Inferior parietal cortex (tissue), 1 donor: ENCODE data around the gene SLC5A11.
A peak's percentile ranks its signal among the peaks of the same experiment; 100 is the strongest.
"Not testable (repeated sequence)": the region's sequence is repeated elsewhere in the genome, so short reads cannot be mapped to it uniquely, and the experiment has no call there.

Experiments
- DNase-seq: peaks from one replicate; pipeline ENCODE4 v3.0.0-alpha.2; 2016; ENCODE audit errors: extremely low spot score

The SLC5A11 gene

DNA sequence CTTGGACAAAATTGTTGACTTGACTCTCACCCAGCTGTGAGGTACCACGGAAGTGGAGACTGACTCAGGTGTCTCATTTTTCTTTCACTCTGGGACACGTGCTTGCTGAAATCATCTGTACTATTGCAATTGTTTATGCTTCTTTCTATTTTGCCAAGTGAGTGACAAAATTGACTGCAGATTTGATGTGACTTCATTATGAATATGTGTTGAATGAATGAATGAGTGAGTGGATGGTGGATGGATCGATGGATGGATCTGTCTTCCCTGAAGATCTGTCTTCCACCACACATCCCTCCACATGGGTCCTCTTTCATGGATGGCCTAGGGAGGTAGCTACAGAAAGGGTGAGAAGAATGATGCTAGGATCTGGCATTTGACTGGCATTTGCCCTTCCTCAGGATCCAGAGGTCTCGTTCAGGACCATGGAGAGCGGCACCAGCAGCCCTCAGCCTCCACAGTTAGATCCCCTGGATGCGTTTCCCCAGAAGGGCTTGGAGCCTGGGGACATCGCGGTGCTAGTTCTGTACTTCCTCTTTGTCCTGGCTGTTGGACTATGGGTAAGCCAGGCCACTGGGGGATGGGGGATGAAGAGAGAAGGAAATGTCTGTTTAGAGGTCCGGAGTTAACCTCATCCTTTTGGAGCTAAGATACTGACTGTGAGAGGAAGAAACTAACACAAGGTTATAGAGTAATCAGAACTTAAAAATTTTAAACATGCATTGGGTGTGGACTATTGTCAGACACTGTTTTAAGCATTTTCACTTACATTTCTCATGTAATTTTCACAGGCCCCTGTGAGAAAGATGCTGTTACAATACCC, 12.7 kb downstream of the SLC5A11 start:
- DNase-seq = peak; percentile 40

DNA sequence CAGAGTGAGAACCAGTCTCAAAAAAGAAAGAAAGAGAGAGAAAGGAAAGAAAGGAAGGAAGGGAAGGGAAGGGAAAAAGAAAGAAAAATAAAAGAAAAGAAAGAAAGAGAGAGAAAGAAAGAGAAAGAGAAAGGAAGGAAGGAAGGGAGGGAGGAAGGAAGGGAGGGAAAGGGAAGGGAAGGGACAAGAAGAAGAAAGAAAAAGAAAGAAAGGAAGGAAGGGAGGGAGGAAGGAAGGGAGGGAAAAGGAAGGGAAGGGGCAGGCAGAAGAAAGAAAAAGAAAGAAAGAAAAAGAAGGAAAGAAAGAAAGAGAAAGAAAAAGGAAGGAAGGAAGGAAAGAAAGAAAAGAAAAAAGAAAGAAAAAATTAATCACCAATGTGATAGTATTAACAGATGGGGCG, 15.7 kb downstream of the SLC5A11 start:
- no peak for DNase-seq

DNA sequence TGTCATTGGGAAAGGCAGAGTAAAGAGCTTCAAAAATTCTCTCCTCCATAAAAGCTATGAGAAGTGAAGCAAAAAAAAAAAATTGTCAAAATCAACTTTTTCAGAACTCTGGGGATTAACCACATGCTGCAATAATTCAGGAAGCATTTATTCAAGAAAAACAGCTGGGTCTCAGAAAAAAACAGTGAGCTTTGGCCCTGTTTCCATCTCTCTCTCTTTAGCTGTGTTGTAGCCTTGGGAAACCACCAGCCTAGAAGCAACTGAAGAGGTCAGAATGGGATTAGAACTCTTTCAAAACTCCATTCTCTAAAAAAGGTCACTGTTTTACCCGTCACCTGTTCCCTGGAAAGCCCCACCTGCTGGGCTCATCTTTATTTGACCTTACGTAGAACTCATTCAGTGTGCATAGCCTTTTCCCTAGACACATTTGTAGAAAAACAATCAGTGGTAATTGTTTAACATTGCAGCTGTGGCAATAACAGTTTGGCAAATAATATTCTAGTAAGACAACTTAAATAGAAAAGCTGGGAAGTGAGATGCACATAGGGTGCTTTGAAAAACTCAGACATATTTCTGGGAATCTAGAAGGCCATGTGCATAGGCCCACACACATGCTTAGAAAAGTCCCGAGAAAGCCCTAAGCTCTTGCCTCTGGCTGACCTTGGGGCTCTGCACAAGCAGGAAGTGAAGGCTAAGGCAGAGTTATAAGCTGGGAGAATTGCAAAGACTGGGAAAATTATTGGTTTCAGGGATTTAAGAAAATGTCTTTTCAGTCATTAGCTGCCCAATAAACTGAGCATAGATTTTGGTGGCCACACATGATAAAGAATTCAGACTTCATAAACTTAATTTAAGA, 18.0 kb downstream of the SLC5A11 start:
- no peak for DNase-seq

DNA sequence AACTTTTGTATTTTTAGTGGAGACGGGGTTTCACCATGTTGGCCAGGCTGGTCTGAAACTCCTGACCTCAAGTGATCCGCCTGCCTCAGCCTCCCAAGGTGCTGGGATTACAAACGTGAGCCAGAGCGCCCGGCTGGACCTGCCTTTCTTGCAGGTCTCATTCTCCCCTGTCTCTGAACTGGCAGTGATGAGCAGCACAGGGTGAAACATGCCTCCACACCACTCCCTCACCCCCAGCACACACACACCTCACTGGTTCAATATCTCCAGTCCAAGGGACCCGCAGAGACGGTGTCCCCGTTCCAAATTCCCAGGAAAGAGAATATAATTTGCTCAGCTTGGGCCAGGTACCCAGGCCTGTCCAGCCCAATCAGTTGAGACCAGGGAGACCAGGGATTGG, 23.3 kb downstream of the SLC5A11 start:
- no peak for DNase-seq

DNA sequence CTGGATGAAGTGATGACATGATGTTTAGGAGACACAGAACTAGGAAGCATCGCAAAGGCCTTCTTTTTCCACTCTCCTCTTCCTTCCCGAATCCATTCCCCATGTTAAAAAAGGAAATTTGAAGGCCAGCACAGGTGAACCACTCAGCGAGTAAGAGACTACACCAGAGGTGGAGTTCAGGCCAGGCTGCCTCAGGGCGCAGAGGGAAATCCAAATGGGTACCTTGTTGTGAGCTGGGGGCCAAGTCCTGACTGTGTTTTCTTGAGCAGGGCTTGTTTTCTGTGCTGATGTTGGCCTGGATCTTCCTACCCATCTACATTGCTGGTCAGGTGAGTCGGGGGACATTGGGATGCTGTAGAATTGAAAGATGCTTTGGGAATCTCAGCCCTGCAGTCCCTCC, 26.1 kb downstream of the SLC5A11 start:
- DNase-seq = no peak

DNA sequence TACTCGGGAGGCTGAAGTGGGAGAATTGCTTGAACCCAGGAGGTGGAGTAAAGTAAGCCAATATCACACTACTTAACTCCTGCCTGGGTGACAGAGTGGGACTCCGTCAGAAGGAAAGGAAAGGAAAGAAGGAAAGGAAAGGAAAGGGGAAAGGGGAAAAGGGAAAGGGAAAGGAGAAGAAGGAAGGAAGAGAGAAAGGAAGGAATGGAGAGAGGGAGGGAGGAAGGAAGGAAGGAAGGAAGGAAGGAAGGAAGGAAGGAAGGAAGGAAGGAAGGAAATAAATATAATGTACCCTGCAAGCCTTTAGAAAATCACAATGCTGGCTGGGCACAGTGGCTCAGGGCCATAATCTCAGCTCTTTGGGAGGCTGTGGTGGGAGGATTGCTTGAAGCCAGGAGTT, 27.3 kb downstream of the SLC5A11 start:
- no peak for DNase-seq

DNA sequence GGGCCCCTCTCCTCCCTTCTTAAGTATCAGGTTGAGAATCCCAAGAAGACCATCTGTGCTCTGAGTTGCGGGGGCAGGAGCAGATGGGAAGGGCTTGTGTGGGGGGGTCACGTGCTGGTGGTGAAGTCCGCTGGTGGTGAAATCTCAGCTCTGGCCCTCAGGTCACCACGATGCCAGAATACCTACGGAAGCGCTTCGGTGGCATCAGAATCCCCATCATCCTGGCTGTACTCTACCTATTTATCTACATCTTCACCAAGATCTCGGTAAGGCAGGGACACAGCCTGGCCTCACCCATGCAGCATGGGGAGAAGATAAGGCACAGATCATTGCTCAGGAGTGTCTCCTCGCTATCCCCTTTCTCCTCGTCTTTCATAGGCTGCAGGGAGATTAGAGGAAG, 29.7 kb downstream of the SLC5A11 start:
- DNase-seq = no peak

DNA sequence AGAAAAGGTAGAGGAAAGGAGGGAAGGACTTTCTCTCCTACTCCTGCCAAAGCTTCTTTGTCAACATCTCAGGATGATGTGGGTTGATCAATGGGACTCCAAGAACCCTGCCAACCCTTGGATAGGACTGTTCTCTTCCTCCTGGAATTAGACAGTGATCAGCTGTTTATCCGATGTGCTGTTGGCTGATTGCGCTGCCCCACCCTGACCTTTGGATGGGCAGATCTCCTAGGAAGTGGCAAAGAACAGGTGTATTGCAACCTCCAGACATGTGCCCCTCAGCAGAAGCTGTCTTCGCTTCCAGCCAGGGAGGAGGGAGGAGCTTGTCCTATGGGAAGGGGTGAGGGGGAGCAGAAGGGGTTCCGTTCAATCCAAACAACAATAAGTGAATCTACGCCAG, 30.5 kb downstream of the SLC5A11 start:
- DNase-seq = no peak

DNA sequence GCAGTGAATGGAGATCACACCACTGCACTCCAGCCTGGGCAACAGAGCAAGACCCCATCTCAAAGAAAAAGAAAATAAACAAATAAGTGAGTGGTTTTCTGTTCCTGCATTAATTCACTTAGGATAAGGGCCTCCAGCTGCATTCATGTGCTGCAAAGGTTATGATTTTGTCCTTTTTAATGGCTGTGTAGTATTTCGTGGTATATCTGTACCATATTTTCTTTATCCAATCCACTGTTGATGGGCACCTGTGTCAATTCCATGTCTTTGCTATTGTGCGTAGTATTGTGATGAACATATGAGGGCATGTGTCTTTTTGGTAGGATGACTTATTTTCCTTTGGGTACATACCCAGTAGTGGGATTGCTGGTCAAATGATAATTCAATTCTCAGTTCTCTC, 33.9 kb downstream of the SLC5A11 start:
- no peak for DNase-seq

DNA sequence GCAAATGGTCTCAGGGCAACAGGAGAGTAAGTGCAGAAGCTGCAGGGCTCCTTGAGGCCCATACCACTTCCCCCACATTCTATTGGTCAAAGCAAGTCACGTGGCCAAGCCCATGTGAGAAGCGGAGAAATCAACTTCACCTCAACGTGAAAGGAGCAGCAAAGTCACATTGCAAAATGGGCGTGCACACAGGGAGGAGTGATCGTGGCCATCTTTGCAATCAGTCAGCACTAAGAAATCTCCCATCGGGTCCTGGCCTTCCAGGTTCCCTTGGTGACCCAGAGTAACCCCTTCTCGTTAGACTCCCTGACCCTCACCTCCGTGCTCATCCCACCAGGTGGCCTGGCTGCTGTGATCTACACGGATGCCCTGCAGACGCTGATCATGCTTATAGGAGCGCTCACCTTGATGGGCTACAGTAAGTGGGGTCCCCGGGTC, 38.0 kb downstream of the SLC5A11 start:
- no peak for DNase-seq

DNA sequence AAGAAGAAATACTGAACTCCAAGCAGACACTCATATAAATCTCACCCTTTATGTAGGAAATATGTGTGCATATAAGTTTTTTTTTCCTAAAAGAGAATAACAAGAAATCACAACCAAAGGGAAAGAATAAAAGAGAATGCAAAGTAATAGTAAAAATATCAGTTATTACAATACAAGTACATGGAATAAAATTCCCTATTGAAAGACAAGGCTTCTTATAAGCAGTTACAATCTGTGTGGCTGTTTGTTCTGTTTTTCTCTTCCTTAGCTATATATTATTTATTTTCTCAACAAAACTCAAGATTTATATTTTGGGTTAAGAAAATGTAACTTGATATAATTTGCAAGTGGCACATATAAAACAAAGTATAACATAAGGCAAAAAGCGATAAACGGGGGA, 41.7 kb downstream of the SLC5A11 start:
- no peak for DNase-seq

DNA sequence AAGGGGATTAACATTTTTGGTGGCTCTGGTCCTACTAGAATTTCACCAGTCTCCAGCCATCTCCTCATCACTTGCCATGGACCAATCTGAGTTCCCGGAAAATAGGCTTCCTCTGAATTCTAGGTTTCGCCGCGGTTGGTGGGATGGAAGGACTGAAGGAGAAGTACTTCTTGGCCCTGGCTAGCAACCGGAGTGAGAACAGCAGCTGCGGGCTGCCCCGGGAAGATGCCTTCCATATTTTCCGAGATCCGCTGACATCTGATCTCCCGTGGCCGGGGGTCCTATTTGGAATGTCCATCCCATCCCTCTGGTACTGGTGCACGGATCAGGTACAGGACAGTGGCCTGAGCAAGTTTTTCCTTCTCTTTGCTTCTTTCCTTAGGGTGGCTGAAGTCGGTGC, 45.0 kb downstream of the SLC5A11 start:
- DNase-seq = no peak

DNA sequence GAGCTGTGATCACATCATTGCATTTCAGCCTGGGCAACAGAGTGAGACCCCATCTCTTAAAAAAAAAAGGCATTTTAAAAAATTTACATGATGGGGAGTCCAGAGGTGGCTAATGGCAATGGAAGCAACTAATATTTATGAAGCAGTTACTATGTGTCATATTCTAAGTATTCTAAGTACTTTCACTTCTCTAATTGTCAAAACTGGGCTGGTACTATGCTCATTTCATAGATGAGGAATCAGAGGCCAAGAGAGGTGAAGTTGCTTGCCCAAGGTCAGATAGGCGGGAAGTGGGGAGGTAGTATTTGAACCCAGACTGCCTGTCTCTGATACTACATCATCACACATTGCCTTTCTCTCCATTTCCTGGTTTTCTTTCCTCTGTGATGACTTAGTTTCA, 50.7 kb downstream of the SLC5A11 start:
- DNase-seq = no peak

DNA sequence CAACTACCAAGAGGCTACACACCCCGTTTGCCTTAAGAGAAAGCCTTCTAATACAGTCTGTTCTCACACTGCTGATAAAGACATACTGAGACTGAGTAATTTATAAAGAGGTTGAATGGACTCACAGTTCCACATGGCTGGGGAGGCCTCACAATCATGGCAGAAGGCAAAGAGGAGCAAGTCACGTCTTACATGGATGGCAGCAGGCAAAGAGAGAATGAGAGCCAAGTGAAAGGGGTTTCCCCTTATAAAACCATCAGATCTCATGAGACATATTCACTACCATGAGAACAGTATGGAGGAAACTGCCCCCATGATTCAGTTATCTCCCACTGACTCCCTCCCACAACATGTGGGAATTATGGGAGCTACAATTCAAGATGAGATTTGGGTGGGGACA, 51.8 kb downstream of the SLC5A11 start:
- not testable (repeated sequence) for DNase-seq

DNA sequence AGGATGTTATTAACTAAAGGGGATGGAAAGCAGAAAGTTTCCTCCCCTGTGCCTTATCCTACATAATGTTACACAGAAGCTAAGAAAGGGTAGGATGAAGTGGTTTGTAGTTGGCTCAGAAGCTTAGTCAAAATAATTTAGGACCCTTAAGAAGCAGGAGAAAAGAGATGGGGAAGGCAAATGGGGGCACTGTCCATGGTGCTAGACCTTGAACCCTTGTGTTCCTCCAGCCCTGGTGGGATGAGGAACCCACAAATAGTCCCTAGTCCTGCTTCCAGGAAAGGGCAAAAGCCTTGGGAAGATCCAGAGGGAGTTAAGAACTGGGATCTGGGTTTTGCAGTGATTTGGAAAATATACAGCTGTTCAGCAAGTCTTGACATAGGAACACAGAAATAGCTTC, 54.5 kb downstream of the SLC5A11 start:
- no peak for DNase-seq

DNA sequence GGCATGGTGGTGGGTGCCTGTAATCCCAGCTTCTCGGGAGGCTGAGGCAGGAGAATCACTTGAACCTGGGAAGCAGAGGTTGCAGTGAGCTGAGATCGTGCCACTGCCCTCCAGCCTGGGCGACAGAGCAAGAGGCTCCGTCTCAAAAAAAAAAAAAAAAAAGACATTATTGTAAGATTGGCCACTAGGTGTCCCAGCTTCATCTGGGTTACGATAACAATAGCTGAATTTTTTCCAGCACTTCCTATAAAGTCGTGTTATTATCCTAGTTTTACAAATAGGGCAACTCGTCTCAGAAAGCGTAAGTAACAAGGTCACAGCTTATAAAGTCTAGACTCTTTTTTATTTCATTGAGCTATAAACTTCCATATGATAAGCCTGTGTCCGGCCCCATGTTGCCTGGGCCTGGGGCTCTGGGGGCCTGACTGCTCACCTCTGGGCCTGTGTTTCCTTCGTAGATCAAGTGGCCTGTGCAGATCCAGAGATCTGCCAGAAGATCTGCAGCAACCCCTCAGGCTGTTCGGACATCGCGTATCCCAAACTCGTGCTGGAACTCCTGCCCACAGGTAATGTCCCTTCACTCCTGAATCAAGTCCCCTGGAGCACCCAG, 60.5 kb downstream of the SLC5A11 start:
- DNase-seq = peak; percentile 20

DNA sequence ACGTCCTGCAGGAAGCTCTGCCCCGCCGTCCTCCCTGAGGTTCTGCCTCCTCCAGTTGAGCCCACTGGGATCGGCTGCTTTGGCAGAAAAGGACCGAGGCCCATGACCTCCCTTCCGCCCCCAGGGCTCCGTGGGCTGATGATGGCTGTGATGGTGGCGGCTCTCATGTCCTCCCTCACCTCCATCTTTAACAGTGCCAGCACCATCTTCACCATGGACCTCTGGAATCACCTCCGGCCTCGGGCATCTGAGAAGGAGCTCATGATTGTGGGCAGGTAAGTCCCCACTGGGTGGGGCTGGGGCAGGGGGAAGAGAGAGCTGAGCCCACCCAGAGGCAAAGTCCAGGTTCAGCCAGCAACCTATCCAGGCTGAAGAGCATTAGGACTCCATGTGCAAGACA, 61.1 kb downstream of the SLC5A11 start:
- DNase-seq = no peak

DNA sequence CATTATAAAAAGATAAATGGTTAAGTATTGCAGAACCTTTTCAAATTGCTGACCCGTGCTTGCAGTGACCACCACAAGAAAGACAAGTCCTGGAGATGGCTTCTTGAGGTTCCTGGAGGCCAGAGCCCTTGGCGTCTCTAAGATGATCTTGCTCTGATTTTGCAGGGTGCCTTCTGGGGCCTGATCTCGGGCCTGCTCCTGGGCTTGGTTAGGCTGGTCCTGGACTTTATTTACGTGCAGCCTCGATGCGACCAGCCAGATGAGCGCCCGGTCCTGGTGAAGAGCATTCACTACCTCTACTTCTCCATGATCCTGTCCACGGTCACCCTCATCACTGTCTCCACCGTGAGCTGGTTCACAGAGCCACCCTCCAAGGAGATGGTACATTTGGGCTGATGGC, 63.0 kb downstream of the SLC5A11 start:
- DNase-seq = no peak

DNA sequence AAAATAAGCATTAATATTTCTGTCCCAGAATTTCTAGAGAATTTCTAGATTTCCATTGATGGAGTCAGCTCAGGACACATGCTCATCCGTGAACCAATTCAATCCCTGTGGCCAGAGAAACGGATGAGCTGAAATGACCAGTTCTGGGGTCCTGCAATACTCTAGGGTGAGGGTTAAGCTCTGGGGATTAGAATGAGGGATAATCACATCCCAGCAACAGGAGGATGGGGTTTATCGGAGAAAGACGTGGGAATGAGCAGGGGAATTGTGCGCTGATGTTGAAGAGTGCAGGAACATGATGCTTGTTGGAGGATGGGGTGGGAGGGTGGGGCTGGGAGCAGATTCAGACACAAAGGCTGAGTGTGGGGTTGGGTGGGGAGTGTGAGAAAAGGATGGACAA, 64.1 kb downstream of the SLC5A11 start:
- no peak for DNase-seq

DNA sequence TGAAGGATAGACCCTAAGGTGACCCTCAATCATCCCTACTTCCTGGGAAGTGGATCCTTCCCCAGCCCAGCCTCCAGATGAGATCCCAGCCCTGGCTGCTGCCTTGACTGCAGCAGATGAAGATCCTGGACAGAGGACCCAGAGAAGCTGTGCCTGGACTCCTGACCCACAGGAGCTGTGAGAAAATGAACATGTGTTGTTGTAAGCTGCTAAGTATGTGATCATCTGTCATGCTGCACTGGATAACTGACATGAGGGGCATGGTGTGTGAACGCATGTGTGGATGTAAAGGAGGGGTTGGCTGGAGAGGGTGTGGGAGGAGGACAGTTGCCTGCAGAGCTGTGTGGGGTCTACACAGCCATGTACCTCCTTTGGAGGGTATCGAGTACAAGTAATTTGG, 69.3 kb downstream of the SLC5A11 start:
- DNase-seq = no peak

DNA sequence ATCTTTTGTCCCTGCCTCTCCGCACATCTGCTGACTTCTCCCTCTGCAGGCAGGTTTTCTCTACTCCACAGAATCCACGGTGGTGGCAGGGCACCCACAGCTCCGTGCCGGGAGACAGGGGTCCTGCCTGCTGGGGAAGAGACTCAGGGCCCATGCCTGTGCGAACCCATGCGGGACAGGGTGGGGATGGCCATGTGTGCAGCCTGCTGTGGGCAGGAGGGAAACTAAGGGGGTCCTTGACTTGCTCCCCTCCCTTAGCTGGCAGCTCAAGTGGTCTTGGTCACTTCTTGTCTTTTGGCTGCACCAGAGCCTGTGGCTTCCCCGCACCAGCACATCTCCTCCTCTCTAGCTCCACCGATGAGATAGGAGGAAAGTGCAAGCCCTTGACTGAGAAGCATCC, 69.8 kb downstream of the SLC5A11 start:
- no peak for DNase-seq

DNA sequence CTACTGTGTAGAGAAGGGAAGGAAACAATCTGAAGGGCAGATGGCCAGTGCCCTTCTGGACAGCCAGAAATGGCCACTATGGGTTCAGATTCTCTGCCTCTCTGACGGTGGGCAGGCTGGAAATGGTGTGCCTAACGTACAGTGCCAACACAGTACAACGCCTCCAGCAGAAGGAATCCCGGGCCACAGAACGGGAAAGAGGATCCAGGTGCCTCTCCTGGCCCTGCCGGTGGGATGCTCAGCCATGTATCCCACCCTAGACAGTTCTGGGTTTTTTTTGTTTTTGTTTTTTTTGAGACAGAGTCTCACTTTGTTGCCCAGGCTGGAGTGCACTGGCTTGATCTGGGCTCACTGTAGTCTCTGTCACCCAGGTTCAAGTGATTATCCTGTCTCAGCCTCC, 71.5 kb downstream of the SLC5A11 start:
- DNase-seq = no peak

DNA sequence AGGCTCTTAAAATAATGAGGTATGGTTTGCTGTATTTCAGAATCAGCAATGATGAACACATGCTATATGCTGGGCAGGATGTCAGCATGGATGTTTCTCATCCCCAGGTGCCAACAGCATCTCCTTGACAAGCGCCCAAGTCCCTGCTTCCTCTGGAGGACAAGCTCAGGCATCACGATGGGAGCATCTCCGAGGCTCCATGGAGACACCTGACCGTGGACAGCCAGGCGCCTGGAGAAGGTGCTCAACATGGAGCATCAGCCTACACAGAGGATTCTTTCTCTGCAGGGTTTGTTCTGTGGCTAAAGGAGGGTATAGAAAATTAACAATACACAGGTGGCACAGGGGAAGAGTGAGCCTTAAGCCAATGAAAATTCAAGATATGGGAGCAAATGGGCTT, 72.1 kb downstream of the SLC5A11 start:
- DNase-seq = no peak
